ENCODE data around the gene PDCD1.
"Not testable (repeated sequence)": the region's sequence is repeated elsewhere in the genome, so short reads cannot be mapped to it uniquely, and the experiment has no call there.

Gene PDCD1

DNA sequence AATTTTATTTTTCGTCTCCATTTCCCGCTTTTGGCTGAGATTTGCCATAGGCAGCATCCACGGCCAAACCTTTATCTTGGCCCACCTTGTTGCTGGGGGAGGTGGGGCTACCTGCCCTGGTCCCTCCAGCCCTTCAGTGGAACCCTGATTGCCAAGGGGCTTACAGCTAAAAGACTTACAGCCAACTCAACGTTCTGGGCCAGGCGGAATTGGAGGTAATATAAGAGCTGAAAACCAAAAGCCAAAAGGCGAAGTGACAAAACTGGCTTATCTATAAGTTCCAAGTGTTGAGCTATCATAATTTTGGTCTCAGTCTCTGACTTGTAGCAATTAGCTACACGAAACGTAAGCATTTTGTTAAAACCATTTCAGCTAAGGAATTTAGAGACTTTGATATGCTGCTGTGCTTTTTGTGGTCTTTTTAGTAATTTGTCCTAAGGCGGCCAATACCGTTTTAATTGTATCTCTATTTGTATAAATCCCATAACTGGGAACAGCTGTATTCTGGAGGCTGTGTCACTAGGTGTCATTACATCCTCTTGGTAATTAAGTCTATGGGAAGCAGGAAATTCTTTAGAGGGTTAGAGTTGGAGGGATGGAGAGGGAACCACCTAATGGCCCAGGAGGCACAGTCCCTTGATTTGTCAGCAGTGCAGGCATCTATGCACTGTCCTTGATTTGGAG, 24.0 kb downstream of the PDCD1 start:
- H3K4me3 ChIP-seq (ENCODE audit: low read depth, low read length) = no peak overlapping the region
- no peak for DNase-seq (ENCODE audit: low read depth, low spot score)
- ChIA-PET CTCF (interaction anchor here (1.2 kb wide), 1 partner anchor 44 kb away, joined by 3 read pairs; no protein-coding TSS in a partner anchor), POLR2A (no interaction called here)
- TF ChIP-seq, protein P1, sequence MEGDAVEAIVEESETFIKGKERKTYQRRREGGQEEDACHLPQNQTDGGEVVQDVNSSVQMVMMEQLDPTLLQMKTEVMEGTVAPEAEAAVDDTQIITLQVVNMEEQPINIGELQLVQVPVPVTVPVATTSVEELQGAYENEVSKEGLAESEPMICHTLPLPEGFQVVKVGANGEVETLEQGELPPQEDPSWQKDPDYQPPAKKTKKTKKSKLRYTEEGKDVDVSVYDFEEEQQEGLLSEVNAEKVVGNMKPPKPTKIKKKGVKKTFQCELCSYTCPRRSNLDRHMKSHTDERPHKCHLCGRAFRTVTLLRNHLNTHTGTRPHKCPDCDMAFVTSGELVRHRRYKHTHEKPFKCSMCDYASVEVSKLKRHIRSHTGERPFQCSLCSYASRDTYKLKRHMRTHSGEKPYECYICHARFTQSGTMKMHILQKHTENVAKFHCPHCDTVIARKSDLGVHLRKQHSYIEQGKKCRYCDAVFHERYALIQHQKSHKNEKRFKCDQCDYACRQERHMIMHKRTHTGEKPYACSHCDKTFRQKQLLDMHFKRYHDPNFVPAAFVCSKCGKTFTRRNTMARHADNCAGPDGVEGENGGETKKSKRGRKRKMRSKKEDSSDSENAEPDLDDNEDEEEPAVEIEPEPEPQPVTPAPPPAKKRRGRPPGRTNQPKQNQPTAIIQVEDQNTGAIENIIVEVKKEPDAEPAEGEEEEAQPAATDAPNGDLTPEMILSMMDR (IDR thresholded peaks at IDR 0.05; ENCODE audit: insufficient read depth, low read length, missing control alignments) = no peak

DNA sequence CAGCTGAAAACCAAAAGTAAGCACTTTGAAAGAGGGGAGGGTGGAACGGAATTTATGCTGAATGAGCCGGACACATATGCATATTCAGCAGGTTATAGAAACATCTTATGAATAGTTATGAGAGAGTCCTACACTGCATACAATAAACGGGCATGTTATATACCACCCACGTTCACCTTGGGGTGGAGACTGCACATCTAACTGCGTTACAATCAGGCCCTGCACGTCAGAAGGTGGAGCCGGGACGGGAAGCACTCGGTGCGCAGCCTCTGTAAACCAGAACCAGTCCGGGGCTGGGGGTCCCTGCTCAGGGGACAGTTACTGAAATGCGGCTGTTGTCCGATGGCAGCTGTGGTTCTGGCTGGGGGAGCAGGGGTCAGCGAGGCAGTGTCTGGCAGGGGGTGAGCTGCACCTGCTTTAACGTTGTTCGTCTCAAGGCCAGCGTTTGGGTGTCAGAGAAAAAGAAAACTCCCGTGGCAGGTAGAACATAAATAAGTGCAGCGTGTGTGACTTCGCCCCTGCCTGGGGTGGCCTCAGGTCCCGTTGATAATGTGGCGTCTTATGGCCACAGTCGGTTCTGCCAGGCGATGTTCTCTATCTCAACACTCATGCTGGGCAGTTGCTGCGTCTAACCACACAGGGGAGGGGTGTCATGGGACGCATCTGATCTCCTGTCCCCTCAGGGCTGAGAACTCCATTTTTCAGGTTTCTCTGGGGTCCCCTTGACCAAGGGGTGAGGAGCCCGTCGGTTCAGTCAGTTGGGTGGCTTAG, 24.8 kb downstream of the PDCD1 start:
- CTCF ChIA-PET; DNase-seq (ENCODE audit: low read depth, low spot score); POLR2A ChIA-PET; H3K4me3 ChIP-seq (ENCODE audit: low read depth, low read length): not testable (repeated sequence)

DNA sequence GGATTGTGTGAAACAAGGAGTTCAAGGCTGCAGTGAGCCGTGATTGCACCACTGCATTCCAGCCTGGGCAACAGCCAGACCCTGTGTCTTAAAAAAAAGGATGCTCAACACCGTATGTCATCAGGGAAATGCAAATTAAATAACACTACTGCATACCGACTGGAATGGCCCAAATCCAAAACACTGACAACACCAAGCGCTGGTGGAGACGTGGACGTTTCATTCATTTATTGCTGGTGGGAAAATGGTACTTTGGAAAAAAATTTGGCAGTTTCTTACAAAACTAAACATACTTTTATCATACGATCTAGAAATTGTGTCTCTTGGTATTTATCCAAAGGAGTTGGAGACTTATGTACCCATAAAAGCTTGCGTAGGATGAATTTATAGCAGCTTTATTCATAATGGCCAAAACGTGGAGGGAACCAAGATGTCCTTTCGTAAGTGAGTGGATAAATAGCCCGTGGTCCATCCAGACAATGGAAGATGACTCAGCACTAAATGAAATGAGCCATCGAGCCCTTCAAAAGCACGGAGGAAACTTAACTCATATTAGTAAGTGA, 25.5 kb downstream of the PDCD1 start:
- peak; percentile 33 for DNase-seq (ENCODE audit: low read depth, low spot score)
- ChIA-PET CTCF (no interaction called here), POLR2A (no interaction called here)
- TF ChIP-seq, protein P1 (IDR thresholded peaks at IDR 0.05; ENCODE audit: insufficient read depth, low read length, missing control alignments) = no peak
- H3K4me3 ChIP-seq (ENCODE audit: low read depth, low read length) = no peak overlapping the region

DNA sequence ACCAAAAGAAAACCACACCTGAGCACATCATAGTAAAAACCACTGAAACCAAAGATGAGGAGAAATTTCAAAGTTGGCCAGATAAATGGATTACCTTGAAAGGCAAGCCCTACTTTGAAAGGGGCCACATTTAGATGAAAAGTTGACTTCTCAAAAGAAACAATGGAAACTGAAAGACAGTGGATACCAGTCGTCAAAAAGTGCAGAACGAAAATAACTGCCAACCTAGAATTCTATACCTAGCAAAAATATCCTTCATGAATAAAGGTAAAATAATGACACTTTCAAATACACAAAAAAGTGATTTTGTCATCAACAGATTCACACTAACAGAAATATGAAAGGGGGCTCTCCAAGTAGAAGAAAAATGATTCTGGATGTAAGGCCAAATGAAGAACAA, 31.3 kb downstream of the PDCD1 start:
- POLR2A ChIA-PET = no interaction called here
- no peak overlapping the region for H3K4me3 ChIP-seq (ENCODE audit: low read depth, low read length)
- no peak for DNase-seq (ENCODE audit: low read depth, low spot score)
- TF ChIP-seq, protein P1 (IDR thresholded peaks at IDR 0.05; ENCODE audit: insufficient read depth, low read length, missing control alignments) = no peak
- CTCF ChIA-PET = no interaction called here

DNA sequence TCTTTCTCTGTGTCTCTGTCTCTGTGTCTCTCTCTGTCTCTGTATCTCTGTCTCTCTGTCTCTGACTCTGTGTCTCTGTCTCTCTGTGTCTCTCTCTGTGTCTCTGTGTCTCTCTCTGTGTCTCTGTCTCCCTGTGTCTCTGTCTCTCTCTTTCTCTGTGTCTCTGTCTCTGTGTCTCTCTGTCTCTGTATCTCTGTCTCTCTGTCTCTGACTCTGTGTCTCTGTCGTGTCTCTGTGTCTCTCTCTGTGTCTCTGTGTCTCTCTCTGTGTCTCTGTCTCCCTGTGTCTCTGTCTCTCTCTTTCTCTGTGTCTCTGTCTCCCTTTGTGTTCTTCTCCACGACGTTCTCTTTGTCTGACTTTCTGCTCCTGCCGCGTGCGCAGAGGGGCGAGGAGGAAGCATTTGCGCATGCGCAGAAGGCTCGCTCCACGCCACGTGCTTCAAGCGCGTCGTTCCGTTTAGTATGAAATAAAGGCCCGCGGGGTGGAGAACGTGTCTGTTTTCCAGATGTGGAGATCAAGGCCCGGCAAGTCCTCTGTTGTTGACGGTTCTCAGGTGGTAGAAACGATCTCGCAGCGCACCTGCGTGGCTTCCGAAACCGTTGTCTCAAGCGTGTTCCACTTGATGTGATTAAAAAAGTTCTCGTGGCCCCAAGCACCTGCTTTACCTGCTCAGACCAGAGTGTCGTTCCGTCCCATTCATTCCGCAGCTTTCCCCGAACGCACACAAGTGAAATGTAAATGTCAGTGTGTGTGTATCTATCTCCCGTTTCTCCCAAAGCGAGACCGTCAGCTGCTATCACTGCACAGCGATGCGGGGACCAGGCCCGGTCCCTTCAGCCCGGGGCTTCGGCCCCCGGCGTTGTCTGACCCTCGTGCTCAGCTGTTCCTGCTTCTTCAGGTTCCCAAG, 34.9 kb downstream of the PDCD1 start:
- H3K4me3 ChIP-seq (ENCODE audit: low read depth, low read length); CTCF ChIA-PET; POLR2A ChIA-PET: not testable (repeated sequence)

DNA sequence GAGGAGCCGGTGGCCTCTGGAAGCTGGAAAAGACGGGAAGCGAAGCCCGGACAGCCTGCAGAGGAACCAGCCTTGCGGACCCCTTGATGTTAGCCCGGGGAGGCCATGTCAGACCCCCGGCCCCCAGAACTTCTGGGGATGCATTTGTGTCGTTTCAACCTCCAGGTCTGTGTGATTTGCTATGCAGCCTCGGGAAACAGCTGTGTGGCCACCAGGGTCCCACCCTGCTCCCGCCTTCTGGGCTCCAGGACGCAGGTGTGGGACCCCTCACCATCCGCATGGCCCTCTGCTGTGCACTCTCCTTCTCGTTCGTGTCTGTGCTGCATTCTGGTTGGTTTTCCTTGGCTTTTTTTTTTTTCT, 36.5 kb downstream of the PDCD1 start:
- no peak for DNase-seq (ENCODE audit: low read depth, low spot score)

More for the DNA sequence above, 34.9 kb downstream of the PDCD1 start:
- not testable (repeated sequence) for DNase-seq (ENCODE audit: low read depth, low spot score)

More for the DNA sequence above, 36.5 kb downstream of the PDCD1 start:
- TF ChIP-seq, protein P1 (IDR thresholded peaks at IDR 0.05; ENCODE audit: insufficient read depth, low read length, missing control alignments) = no peak
- ChIA-PET CTCF (no interaction called here), POLR2A (no interaction called here)
- H3K4me3 ChIP-seq (ENCODE audit: low read depth, low read length) = no peak overlapping the region

Measured in AG04449 (cell line).